Measurements from ENCODE around the gene NUFIP2.
A peak's percentile ranks its signal among the peaks of the same experiment; 100 is the strongest.
"Not testable (repeated sequence)": the region's sequence is repeated elsewhere in the genome, so short reads cannot be mapped to it uniquely, and the experiment has no call there.

NUFIP2 gene

DNA sequence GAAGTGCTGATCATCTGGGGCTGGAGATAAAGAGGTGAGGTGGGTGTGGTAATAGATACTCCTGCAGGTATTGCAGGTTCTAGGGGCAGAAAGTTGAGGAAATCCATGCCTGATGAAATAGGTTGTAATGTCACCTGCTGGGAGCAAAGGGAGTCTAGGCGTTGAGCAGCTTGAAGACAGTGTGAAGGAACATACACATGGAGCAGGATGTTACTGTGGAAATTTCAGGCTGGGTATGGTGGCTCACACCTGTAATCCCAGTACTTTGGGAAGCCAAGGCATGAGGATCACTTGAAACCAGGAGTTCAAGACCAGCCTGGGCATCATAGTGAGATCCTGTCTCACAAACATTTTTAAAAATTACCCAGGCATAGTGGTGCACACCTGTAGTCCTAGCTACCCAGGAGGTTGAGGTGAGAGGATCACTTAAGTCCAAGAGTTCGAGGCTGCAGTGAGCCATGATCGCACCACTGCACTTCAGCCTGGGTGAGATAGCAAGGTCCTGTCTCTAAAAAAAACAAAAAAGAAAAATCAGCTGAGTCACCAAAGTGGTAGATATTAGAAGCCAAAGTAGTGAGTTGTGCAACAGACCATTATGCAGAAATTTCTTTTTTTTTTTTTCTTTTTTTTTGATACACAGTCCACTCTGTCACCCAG is 56.3 kb downstream of the NUFIP2 start:
- DNase-seq: no peak

DNA sequence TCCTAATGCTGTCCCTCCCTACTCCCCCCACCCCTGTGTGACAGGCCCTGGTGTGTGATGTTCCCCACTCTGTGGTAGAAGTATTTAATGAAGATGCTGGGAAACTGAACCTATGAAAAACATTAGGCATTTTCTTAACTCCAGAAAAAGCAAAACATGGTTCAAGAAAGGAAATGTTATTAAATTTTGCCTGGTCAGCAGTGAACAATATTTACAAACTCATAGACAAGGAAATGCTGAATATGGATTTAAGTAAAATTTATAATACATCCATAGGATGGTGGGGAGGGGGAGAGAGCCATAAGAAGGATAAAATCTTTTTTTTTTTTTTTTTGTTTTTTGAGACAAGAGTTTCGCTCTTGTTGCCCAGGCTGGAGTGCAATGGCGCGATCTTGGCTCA is 58.0 kb downstream of the NUFIP2 start:
- no peak for DNase-seq

DNA sequence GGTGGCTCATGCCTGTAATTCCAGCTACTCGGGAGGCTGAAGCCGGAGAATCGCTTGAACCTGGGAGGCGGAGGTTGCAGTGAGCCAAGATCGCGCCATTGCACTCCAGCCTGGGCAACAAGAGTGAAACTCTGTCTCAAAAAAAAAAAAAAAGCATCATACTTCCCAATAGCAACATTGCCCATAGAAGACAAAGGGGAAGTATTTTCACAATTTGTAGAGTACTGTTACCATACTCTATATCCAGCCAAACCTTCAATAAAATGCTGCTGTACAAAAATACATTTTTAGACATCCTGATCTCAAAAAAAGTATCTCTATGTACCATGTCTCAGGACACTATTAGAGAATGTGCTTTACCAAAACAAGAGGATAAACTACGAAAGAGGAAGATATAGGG is 59.0 kb downstream of the NUFIP2 start:
- DNase-seq: not testable (repeated sequence)

DNA sequence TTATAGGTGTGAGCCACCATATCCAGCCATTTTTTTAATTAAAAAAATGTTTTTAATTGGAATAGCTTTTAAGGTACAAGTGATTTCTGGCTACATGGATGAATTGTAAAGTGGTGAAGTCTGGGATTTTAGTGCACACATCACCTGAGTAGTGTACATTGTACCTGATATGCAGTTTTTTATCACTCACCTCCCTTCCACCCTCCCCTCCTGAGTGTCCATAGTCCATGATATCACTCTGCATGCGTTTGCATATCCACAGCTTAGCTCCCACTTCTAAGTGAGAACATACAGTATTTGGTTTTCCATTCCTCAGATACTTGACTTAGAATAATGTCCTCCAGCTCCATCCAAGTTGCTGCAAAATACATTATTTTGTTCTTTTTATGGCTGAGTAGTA is 60.6 kb downstream of the NUFIP2 start:
- DNase-seq: no peak

DNA sequence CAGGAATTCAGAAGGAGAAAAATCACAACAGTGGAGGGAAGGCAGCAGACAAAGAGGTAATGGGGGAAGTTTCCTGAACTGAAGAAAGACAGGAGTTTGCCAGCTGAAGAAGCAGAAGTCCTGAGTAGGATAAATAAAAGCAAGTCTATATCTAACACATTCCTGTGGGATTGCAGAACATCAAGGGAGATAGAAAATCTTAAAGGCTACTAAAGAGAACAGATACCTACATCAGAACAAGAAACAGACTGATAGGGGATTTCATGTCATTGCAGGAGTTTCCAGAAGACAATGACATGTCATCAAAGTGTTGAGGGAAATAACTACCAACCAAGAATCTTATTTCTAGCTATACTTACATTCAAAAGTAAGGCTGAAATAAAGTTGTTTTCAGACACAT is 68.6 kb downstream of the NUFIP2 start:
- no peak for DNase-seq

DNA sequence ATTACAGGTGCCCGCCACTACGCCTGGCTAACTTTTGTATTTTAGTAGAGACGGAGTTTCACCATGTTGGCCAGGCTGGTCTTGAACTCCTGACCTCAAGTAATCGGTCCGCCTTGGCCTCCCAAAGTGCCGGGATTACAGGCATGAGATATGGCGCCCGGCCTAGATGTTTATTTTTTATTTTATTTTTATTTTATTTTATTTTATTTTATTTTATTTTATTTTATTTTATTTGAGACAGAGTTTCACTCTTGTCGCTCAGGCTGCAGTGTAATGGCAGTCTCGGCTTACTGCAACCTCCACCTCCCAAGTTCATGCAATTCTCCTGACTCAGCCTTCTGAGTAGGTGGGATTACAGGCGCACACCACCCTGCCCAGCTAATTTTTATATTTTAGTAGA is 72.6 kb downstream of the NUFIP2 start:
- DNase-seq: not testable (repeated sequence)

DNA sequence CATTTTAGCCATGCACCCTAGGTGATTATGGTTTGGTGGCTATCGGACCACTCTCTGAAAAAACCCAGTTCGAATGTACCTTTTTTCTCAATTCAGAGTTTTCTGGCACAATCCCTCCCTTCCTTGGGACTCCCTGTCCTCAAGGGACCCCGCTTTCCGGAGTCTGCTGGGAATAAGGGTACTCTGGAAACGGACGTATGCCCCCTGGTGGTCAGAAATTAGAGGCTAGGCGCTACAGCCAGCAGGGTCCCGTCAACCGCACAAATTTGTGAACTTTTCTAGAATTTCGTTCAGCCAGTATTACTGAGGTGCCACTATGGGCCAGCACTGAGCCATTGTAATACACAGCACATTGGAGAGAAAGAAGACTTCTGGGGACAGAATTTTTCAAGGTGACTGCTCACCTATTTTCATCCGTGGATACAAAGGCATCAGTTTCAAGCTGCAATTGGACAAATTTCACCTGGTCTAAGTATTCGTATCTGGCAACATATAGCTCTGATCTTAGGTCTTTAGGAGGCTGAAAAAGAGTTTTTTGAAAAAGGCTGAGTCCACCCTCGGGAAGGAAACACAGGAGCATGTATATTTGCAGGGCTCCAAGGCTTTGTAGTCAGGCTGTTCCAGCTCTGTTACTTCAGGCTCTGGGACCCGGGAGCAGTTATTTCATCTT is 74.4 kb downstream of the NUFIP2 start:
- DNase-seq: peak; percentile 59 to 63

DNA sequence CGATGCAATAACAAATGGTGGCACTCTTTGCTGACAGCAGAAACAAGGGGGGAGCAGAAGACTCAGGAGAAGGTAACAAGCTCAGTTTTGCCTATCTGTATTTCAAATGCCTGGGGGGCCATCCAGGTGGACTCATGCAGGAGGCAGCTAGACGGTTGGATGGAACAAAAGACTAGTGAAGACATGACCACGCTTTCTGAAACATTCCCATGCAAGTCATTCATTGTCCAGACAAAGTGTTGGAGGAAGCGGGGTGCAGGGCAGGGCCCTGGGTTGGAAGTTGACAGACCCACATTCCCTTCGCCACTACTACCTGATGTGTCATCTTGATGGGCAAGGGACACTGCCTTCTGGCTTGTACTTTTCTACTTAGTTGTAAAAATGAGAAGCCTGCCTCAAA is 77.1 kb downstream of the NUFIP2 start:
- DNase-seq: no peak

DNA sequence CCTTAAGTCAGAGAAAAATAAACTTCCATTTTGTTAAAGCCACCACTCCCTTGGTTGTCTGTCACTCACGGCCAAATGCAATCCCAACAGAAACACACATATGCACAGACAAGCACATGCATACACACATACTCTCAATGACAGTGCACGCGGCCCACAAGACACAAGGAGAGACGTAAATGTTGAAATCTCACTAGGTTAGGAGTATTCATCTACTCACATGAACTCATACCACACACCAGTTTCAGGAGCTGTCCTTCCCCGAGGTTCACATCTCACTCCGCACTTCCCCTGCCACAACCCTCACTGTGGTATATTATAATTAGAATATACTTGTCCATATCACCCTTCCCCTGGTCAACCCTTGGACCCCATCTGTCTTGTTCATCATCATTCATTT is 77.8 kb downstream of the NUFIP2 start:
- DNase-seq: no peak

DNA sequence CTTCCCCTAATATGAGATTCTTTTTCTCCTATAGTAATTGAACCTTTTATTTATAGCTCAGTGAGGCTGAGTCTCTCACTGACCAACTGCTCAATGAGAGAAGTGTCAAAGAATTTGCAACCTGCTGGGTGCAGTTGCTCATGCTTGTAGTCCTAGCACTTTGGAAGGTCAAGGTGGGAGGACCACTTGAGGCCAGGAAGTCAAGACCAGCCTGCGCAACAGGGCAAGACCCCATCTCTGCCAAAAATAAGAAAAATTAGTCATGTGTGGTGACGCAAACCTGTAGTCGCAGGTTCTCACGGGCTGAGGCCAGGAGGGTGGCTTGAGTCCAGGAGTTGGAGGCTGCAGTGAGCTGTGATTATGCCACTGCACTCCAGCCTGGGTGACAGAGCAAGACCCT is 78.2 kb downstream of the NUFIP2 start:
- DNase-seq: no peak

DNA sequence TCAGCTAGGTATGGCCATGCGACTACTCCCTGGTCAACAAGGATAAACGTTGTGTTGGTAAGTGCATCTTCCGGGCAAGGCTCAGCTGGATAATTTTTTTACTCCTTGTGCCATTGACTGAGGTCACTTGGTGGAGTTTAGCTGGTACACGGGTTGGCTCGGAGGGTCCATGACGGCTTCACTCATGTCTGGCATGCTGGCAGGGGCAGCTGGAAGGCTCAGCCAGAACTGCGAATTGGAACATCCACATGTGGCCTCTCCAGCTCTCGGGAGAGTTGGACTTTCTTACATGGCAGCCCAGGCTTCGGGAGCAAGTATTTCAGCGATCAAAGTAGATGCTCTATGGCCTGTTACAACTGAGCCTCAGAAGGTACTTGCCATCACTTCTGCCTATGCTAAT is 78.8 kb downstream of the NUFIP2 start:
- no peak for DNase-seq

DNA sequence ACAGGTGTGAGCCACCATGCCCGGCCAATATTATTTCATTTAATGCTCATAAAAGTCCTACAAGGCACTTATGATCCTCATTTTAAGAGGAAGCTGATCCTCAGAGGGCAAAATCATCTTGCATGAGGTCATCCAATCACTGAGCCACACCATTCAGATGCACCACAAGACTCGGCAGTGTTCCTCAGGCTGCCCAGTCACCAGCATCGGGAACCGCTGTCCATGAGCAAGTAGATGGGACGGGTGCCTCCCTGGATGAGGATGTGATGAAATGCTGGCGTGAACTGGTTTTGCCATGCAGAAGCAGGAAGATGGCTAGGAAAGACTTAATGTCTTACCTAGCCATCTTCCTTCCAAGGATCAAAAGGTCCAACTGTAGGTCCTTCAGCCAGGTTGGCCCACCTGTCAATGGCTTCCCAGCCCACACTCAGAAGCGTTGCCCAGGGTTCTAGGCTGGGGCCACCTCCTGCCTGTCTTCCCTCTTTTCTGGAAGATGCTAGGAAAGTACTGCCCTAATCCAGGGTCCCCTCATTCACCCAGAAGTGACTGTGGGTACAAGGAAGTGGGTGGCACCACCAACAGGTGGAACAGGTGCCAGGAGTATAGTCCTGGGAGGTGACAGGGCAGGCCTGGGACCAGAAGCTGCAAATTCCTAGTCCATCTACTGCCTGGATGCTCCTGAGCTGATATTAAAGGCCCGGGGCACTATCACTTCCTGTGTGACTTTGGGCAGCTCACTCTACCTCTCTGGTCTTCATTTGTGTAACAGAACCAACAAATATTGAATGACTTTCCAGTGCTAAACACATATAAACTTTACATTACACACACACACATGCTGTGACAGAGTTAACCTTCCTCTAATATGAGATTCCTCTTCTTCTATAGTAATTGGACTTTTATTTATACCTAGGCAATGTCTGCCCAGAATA is 79.5 kb downstream of the NUFIP2 start:
- DNase-seq: no peak

DNA sequence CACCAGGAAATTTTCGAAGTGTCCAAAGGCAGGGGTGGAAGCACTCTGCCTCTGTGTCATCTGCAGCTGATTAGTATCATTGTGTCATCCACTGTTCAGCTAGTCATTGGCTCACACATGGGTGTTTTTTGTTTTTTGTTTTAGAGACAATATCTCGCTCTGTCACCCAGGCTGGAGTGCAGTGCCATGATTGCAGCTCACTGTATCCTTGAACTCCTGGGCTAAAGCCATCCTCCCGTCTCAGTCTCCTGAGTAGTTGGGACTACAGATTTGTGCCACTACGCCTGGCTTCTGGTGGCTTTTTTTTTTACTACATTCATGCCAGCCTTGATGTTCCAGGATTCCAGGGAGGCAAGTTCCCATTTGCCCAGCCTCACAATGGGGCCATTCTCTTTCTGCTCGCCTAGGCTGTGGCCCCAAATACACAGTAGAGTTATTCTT is 81.2 kb downstream of the NUFIP2 start:
- DNase-seq: no peak

DNA sequence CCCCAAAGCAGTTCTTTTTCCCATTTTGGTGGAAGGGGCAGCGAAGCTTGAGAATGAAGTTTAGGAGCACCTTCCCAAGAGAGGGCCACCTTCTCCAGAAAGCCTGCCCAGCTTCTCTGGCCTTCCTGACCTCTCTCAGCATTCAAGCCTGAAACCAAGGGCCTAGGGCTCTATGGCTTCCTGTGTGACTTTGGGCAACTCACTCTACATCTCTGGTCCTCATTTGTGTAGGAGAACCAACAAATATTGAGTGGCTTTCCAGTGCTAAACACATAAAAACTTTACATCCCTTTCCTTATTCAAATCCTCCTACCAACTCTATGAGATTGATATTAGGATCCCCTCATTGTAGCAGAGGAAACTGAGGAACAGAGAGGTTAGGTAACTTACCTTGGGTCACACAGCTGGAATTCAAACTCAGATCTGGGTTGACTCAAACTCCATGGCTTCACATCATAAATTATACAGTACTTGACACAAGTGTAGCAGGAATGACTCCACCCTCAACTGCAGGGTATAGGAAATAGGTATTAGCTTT is 81.8 kb downstream of the NUFIP2 start:
- DNase-seq: no peak

DNA sequence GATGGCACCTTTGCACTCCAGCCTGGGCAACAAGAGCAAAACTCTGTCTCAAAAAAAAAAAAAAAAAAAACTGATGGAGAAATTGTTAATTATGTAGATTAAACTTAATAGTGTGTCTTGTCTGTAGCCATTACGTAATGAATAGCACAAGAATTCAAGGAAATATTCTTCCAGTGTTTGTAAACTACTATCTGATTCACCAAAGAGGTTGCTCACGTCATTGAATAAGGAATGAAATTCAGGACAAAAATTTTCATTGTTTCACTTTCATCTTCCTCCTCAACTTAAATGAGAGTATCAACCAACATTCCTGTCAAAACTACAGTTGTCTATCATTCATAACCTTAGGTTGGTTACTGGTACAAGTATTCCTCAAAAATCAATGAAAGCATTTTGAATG is 83.1 kb downstream of the NUFIP2 start:
- DNase-seq: no peak

DNA sequence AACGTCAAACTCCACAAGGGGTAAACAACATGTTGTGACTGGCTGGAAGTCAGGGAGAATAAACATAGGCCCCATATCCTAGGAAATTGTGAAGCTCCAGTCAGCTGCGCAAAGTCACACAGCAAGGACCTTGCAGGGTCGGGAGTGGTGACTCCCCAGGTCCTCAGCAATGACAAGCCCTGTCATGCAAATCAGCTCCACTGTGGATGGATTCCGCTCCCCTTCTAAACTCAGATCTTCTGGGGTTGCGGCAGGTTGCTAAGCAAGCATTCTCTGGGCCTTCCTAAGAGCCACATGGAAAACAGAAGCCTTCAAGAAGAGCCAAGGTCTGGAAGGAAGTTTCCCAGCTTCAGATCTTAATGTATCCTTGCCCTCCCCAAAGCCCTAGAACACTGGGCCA is 84.9 kb downstream of the NUFIP2 start:
- DNase-seq: no peak

DNA sequence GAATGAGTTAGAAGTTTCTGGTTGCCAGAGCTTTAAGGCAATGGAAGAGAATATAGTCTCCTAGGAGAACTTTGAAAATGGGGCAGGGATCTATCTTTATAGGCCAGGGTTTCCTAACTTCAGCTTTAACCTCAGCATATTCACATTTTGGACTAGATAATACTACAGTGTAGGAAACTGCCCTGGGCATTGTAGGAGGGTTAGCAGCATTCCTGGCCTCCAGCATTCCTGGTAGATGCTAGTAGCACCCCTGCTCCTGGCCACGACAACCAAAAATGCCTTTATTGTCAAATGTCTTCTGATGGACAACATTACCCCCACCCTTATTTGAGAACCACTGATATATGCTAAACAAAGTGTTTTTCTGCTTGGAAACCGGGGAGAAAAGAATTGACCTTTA is 86.0 kb downstream of the NUFIP2 start:
- DNase-seq: no peak
